NCI-H1694 treated with DMSO at 0.1 percent for 48 hours (cell line): Measurements from ENCODE around the gene KSR2.

Experiments
- DNase-seq: peaks from one replicate; lab custom pipeline; 2025; lab: John Stamatoyannopoulos, UW

KSR2 gene

GRCh38 chr12:117498256-117498655 lies 470.5 kb downstream of the KSR2 start:
- DNase-seq: no peak

- DNase-seq: no peak
These were observed 471.4 kb downstream of the KSR2 start for GRCh38 chr12:117497407-117497806.

- no peak for DNase-seq
These were observed 473.7 kb downstream of the KSR2 start for GRCh38 chr12:117494833-117495655.

DNA sequence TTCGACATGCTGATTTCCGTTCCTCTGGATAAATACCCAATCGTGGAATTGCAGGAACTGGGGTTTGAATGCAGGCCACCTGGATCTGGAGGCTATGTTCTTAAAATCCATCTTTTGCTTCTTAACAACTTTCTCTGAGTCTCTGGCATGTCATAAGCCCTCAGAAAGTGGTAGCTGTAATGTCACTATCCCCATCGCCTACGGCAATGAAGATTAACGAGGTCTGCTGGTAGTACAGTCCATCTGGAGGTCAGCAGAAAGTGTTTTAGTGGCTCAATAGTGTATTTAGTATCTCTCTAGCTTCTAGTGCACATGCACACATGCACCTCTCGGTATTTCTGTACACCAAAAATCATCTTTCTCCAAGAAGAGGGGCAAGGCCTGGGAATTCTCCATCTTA lies 477.1 kb downstream of the KSR2 start:
- DNase-seq: no peak

- no peak for DNase-seq
These were observed 478.7 kb downstream of the KSR2 start for GRCh38 chr12:117490130-117490529.

GRCh38 chr12:117489671-117490070 lies 479.1 kb downstream of the KSR2 start:
- no peak for DNase-seq

- DNase-seq: no peak
These were observed 481.7 kb downstream of the KSR2 start for GRCh38 chr12:117486840-117487659.

- DNase-seq: no peak
These were observed 482.6 kb downstream of the KSR2 start for GRCh38 chr12:117485984-117486839.

- DNase-seq: no peak
These were observed 483.9 kb downstream of the KSR2 start for GRCh38 chr12:117484901-117485300.

DNA sequence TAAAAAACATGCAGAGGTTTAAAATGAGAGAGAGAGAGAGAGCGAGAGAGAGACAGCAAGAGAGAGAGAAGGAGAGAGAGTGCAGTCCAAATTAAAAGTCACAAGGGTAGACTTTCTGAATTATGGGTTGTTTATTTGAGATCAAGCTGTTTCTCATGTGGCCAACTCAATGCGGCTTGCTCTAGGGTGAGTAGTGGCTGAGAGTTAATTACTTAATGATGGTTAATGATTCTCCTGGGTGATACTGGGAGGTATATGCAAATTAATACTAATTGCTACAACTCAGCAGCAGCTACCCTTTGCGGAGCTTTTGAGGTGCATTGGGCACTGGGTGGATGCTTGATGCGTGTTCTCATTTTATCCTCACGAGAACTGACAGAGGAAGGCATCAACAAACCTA lies 485.3 kb downstream of the KSR2 start:
- no peak for DNase-seq

GRCh38 chr12:117481470-117481869 lies 487.3 kb downstream of the KSR2 start:
- no peak for DNase-seq

- DNase-seq: no peak
These were observed 492.4 kb downstream of the KSR2 start for GRCh38 chr12:117476341-117476740.

- no peak for DNase-seq
These were observed 494.9 kb downstream of the KSR2 start for GRCh38 chr12:117473856-117474255.

DNA sequence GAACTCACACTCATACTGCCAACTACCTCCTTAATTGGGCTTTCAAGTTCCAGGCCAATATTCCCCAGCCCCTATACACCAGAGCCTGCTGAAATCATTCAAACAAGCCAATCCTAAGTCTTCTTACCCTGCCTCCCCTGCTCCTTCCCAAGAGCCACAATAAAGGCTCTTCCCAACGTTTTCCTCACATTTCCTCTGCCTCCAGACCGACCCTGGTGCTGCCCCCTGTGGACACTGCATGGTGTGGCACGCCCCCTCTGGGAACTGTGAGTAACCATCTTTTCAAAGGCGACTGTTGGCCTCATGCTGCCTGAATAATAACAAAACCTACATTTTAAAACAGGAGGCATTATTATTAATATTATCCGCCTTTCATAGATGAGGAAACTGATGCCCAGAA lies 495.8 kb downstream of the KSR2 start:
- DNase-seq: peak; percentile 5

- no peak for DNase-seq
These were observed 498.0 kb downstream of the KSR2 start for GRCh38 chr12:117470804-117471203.

GRCh38 chr12:117469883-117470483 lies 498.8 kb downstream of the KSR2 start:
- DNase-seq: no peak

GRCh38 chr12:117468016-117468415 lies 500.8 kb downstream of the KSR2 start:
- DNase-seq: no peak

- no peak for DNase-seq
These were observed 501.2 kb downstream of the KSR2 start for GRCh38 chr12:117467588-117467987.

- DNase-seq: no peak
These were observed 502.0 kb downstream of the KSR2 start for GRCh38 chr12:117466677-117467362.

DNA sequence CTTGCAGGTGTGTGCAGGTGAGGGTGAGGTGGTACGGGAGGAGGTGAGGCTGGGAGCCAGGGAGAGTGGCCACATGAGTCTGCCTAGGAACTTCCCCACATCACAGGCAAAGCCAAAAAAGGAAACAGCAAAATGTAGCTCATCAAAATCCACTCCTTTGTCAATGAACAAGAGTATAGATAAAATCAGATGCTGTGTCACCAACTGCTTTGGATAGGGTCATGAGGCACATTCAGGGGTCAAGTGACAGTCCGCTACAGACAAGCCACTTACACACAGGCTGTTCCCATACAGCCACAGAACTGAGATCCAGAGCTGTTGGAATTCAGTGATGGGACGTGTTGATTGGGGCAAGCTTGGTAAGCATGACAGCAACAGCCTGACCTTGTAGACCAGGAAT lies 507.1 kb downstream of the KSR2 start:
- DNase-seq: no peak

DNA sequence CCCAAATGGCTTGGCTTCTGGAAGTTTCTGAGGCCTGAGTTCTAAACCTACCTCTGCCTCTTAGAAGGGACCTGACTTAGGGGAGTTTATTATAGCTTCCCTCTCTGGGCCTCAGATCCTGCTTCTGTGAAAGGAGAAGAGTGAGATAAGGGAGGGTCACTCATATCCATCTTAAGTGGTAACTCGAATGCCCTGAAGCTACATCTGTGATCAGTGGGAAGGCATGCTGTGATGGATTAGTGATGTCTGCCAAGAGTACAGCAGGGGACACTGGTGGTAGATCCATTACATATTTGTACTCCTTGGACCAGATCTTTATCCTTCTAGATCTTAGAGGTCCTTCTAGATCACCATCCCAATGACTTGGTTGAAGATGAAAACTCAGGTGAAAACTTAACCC lies 509.6 kb downstream of the KSR2 start:
- DNase-seq: no peak
